ENCODE measurements around the gene SACM1L.

Gene SACM1L

DNA sequence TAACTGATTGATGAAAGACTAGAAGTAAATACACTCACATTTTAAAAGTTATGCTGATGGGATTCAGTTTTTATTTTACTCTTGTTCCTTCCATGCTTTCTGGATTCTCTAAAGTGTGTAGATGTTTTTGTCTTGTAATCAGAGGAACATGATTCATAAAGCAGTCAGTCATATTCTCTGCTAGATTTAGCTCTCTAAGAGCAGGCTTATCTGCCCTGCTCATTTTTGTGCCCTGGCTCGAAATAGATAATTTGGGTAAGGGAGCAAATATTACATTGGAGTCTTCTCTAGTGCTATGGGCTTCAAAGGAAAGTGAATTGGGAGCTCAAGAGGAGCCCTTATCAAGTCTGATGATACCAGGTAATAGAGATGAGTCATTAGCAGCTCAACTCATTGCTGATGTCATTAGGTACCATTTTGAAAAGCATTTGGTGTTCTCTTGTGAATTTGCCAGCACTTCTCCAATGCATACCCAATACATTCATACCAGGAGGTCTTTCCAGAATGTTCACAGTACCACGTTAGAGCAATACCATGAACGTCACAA lies 27.7 kb downstream of the SACM1L start:
- TF ChIP-seq, protein P1, sequence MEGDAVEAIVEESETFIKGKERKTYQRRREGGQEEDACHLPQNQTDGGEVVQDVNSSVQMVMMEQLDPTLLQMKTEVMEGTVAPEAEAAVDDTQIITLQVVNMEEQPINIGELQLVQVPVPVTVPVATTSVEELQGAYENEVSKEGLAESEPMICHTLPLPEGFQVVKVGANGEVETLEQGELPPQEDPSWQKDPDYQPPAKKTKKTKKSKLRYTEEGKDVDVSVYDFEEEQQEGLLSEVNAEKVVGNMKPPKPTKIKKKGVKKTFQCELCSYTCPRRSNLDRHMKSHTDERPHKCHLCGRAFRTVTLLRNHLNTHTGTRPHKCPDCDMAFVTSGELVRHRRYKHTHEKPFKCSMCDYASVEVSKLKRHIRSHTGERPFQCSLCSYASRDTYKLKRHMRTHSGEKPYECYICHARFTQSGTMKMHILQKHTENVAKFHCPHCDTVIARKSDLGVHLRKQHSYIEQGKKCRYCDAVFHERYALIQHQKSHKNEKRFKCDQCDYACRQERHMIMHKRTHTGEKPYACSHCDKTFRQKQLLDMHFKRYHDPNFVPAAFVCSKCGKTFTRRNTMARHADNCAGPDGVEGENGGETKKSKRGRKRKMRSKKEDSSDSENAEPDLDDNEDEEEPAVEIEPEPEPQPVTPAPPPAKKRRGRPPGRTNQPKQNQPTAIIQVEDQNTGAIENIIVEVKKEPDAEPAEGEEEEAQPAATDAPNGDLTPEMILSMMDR (conservative IDR thresholded peaks at IDR 0.05; ENCODE audit: control insufficient read depth, insufficient read depth, low read depth, low read length), result no peak
- DNase-seq (ENCODE audit: low read depth), result no peak
- no peak overlapping the region for H3K4me3 ChIP-seq (ENCODE audit: control insufficient read depth, low read depth, low read length)

DNA sequence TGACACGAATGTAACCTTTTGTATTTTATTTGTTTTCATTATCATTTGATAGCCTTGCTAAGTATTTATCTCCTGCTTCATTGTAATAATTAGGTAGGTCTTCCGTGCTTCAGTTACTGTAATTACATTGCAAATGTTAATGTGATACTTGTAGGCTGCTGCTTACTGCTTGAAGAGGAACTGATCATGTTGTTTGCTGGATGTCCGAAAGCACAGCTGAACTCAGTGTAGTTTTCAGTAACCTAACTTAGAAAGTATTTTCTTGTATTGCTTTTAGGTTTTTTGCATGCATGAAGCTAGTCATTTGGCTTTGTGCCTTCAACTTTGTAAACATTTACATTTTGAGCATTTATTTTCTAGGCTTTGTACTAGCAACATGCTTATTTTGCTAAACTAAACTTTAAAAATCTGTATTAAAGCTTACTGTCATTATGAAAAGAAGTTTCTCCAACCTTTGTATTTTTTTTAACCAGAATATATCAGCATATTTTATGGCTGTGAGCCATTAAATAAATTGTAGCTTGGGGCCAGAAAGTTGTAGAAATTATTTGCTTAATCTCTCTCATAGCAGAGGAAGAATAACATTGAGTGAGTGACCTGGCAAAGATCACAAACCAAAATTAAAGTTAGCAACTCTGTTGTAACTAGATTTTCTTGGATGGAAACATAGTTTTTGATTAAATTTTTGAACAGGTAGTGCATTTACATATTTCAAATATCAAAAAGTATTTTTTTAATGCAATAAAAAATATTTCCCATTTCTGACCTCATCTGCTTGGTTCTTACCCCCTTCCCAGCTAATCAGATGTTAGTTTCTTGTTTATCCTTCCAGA lies 30.7 kb downstream of the SACM1L start:
- H3K4me3 ChIP-seq (ENCODE audit: control insufficient read depth, low read depth, low read length), result no peak overlapping the region
- no peak for DNase-seq (ENCODE audit: low read depth)
- TF ChIP-seq, protein P1 (conservative IDR thresholded peaks at IDR 0.05; ENCODE audit: control insufficient read depth, insufficient read depth, low read depth, low read length), result no peak

DNA sequence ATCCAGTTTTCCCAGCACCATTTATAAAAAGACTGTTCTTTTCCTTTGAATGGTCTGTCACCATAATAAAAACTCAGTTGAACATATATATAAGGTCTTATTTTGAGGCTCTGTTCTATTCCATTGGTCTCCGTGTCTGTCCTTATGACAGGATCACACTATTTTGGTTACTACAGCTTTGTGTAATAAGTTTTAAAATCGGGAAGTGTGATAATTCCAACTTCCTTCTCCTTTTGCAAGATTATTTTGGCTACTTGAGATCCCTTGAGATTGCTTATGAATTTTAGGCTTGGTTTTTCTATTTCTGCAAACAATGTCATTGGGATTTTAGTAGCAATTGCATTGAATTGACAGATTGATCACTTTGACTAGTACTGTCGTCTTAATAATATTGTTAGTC lies 35.7 kb downstream of the SACM1L start:
- no peak for DNase-seq (ENCODE audit: low read depth)
- TF ChIP-seq, protein P1 (conservative IDR thresholded peaks at IDR 0.05; ENCODE audit: control insufficient read depth, insufficient read depth, low read depth, low read length), result no peak
- H3K4me3 ChIP-seq (ENCODE audit: control insufficient read depth, low read depth, low read length), result no peak overlapping the region

DNA sequence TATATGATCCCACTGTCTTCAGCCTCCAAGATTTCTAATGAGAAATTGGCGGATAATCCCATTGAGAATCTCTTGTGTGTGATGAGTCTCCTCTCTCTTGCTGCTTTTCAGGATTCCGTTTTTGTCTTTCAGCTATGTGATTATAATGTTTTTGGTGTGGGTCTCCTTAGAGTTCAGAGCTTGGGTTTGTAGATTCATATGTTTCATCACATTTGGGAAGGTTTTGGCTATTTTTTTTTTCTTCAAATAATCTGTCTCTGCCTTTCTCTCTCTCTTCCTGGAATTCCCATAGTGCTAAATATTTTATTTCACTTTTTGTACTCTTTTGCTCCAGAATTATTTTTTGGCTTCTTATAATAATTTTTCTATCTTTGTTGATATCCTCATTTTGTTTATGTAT lies 40.4 kb downstream of the SACM1L start:
- no peak for DNase-seq (ENCODE audit: low read depth)
- no peak overlapping the region for H3K4me3 ChIP-seq (ENCODE audit: control insufficient read depth, low read depth, low read length)
- TF ChIP-seq, protein P1 (conservative IDR thresholded peaks at IDR 0.05; ENCODE audit: control insufficient read depth, insufficient read depth, low read depth, low read length), result no peak

DNA sequence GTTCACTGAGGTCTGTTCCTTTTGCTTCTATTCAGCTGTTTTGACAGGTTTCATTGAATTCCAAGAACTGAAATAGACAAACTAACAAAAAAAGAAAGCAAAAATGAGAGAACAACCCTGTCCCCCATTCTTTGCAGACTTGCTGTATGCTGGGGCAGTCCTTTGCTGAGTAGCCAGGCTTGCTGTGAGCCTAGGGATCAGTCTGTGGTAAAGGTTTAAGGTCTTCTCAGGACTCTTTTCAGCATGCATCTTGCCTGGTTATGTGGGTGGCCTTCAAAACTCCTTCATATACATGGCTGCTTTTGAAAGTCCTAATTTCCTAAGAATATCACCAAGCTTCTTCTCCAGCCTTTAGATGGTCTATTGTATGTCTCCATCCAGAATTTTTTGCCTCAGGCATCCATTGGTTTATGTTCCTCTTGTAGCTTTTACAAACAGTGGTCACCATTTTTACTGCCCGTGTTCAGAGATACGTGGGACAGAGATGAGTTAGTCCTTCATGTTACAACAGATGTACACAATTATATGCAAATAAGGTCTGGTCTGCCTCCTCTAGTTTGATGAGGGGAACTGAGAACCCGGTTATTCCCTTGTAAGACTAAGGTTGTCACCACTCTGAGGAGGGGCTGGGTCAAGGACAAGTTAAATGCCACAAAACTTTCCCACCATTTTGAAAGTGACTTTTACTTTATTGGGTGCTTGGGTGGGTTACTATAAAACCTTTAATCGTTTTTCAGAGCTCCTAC lies 41.4 kb downstream of the SACM1L start:
- TF ChIP-seq, protein P1 (conservative IDR thresholded peaks at IDR 0.05; ENCODE audit: control insufficient read depth, insufficient read depth, low read depth, low read length), result no peak
- no peak overlapping the region for H3K4me3 ChIP-seq (ENCODE audit: control insufficient read depth, low read depth, low read length)
- no peak for DNase-seq (ENCODE audit: low read depth)

DNA sequence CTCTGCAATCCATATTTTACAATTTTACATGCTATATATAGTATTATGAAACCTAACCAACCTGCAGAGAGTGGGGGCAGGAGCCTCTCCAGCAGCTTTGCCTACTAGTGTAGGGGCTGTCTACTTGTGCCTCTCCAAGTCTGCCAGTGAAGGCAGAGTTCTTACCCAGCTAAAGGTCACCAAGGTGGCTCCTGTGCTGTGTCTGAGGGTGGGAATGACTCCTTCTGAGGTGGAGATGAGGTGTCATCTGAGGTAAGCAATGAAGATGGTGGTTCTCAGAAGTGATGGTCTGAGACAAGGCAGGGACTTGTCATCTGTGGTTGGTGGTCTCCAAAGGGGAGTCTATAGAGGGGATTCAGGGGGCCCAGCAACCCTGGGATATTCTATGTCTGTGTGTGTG lies 47.5 kb downstream of the SACM1L start:
- TF ChIP-seq, protein P1 (conservative IDR thresholded peaks at IDR 0.05; ENCODE audit: control insufficient read depth, insufficient read depth, low read depth, low read length), result no peak
- H3K4me3 ChIP-seq (ENCODE audit: control insufficient read depth, low read depth, low read length), result no peak overlapping the region
- DNase-seq (ENCODE audit: low read depth), result no peak

Data from fibroblast of mammary gland (primary cell).